ENCODE measurements around the gene ITFG2. TPM values are rescaled to one million over a fixed set of nuclear protein-coding genes. Genes with fewer than 3 reads are reported as not detected.

Gene ITFG2
- total and polyA plus RNA-seq, 10 of the 15 experiments (the other 5 are each of a cell fraction or from before 2014, with no cell fraction given) = 21.2 to 39.5 (median 25.9) TPM

- TF ChIP-seq ZBTB40 (IDR thresholded peaks at IDR 0.05; ENCODE audit: borderline replicate concordance) = no peak
- TF ChIP-seq CBX5 (IDR thresholded peaks at IDR 0.05; ENCODE audit: low read depth) = no peak
These were observed 24.1 kb downstream of the ITFG2 start (continued) for GRCh38 chr12:2836574-2836973.

- CTCF ChIA-PET = interaction anchor here (0.7 kb wide), 1 partner anchor 9 kb away, joined by 4 read pairs; no protein-coding TSS in a partner anchor
- intact Hi-C loops (cut with micrococcal nuclease; ENCODE audit: unreplicated experiment) = no loop called here
- no peak for FAIRE-seq
These were observed 28.7 kb downstream of the ITFG2 start for GRCh38 chr12:2841056-2841650.

More at GRCh38 chr12:2841056-2841650, 28.7 kb downstream of the ITFG2 start:
- H3K4me1 ChIP-seq (ENCODE audit: control insufficient read depth, insufficient read depth, low read length) = no peaks in the 10 kb centered on the region
- RAD21 ChIA-PET (ENCODE audit: unreplicated experiment) = no interaction called here
- BruUV-seq (replicated peaks) = no TSS peak
- 91% methylated on average over 9 of the region's 9 CpGs for WGBS (ENCODE audit: insufficient coverage, insufficient replicate concordance, low lambda C conversion rate, missing lambda C conversion rate)
- SMC1A ChIA-PET (ENCODE audit: uncharacterized antibody, unreplicated experiment) = no interaction called here
- H3K9ac ChIP-seq (ENCODE audit: control insufficient read depth, insufficient read depth, low read length) = no peak overlapping the region
- H3K4me3 ChIP-seq = no peak overlapping the region
- in situ Hi-C loops (cut with MboI) = no loop called here
- POLR2A ChIA-PET = no interaction called here
- H3K4me2 ChIP-seq (ENCODE audit: control insufficient read depth, insufficient read depth) = no peak overlapping the region
- no peaks in the 10 kb centered on the region; a peak in 1 of 4 replicates for H3K36me3 ChIP-seq (ENCODE audit: control insufficient read depth in 2 of 2, insufficient read depth in 2 of 2, low read length in 1 of 2)
- H2AFZ ChIP-seq (ENCODE audit: control insufficient read depth, low read depth, low read length) = no peak overlapping the region
- H4K20me1 ChIP-seq (ENCODE audit: control insufficient read depth, insufficient read depth) = no peaks in the 10 kb centered on the region
- H3K79me2 ChIP-seq (ENCODE audit: control insufficient read depth, insufficient read depth, low read length) = no peaks in the 10 kb centered on the region
- ATAC-seq (no peak), DNase-seq (ENCODE audit: low read depth, low spot score) (no peak)
- no peak overlapping the region for H3K27ac ChIP-seq (ENCODE audit: control insufficient read depth, insufficient read depth)
- no peaks in the 10 kb centered on the region for H3K9me3 ChIP-seq (replicated peaks; ENCODE audit: control insufficient read depth, insufficient read depth, low read length)
- TF ChIP-seq ZNF274 (IDR thresholded peaks at IDR 0.05; ENCODE audit: insufficient read depth, insufficient read length) (no peak), MTA2 (IDR thresholded peaks at IDR 0.05; ENCODE audit: low read depth) (no peak), RELB (IDR thresholded peaks at IDR 0.05; ENCODE audit: low read depth) (no peak)
- H3K27me3 ChIP-seq (replicated peaks in 1 of 2; ENCODE audit: control insufficient read depth in 2 of 2, insufficient read depth in 2 of 2, low read length in 1 of 2) = no peaks in the 10 kb centered on the region

Measured in GM12878 (cell line).